Activated CD4-positive, alpha-beta T cell treated with anti-CD3 and anti-CD28 coated beads, Interleukin-2, amount 50 U/mL, for 4 hours (primary cell): Measurements from ENCODE around the gene TTPAL.

ENCODE experiments used
- DNase-seq, 2 experiments: peaks; one replicate each; pipeline ENCODE4 v3.0.0-alpha.2; 2020

TTPAL gene

DNA sequence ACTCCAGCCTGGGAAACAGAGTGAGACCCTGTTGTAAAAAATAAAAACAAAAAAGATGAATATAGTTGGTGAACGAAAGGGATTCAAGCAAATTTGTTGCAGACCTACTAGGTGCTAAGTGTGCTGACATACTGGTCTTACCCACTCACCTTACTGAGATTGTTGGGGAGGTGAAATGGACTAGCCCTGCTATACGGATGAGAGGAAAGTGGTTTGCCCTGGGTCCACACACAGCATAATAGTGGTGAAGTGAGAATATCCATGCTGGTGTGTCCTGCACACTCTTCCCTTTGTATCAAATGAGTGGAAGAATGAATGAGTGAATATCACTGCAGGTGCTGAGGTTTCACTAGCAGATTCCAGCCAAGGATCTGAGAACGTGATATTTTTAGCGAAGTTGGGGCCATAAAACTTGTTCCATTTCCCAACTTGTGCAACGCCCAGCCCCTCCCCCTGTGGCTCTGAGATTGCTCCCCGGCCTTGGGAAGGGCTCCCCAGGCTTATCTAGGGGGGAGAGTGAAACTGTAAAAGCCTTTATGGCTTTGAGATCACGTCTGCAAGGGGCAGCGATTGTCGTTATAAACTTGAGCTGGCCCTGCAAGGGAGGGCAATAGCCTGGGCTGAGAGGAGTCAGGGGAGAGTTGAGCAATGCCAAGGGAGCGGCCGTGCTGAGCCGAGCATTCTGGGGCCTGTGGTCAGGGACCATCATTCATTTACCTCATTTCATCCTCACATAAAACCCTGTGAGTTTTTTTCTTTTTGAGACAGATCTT is 33.2 kb upstream of the TTPAL start:
- no peak for DNase-seq

DNA sequence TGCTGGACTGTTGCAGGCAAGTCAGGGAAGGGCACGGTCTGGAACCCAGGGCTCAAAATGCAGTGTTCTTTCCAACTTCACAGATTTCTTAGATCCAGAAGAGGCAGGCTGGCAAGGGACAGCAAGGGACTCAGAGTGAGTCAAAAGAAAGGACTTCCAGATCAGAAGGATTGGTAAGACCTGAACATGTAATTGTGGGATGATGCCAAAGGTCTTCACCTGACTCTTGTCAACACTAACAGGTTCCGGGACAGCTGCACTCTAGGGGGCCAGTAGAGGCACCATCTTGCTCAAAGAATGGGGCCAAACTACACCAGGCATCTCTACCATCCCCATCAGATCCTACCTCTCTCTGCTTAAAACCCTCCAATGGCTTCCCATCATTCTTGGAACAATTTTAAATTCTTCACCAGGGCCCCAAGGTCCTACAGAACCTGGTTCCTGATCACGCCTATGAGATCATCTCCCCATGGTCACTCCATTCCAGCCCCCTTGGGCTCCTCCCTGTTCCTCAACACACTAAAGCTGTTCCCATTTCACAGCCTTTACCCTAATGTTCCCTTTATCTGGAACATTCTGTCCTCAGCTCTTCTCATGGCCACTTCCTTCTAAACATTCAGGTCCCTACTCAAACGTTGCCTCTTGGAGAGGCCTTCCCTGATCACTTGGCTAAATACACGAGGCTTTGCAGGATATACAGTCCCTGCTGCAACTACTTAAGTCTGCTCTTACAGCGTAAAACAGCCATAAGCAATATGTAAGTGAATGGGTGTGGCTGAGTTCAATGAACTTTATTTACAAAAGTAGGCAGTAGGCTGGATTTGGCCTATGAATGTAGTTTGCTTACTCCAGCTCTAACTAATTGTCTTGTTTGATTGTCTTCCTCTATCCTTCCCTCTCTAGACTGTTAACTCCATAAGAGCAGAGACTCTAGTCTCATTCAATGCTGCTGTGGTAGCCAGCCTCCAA is 29.6 kb upstream of the TTPAL start:
- DNase-seq, result no peak

DNA sequence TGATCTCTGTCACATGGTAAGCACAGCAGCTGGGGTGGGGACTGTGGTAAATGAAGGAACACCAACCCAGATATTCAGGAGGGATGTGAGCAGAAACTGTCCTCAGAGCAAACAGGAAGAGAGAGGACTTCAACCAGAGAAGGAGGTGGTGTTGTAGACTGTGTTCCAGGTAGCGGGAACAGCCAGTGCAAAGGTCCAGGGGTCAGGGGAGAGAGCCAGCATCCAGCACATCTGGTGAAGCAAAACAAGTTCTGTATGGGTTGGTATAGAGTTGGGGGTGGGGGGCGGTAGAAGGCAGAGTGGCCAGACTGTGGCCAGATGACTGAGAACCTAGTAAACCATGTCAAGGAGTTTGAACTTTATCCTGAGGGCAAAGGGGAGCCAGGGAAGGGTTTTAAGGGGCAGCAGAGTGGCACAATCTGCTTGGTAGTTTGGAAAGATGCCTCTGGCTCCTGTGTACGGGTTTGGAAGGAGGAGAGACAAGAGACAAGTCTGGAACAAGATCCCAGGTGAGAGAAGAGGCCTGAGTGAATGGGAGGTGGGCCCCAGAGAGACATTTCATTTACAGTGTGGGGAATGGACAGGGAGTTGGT is 27.8 kb upstream of the TTPAL start:
- DNase-seq, result no peak

DNA sequence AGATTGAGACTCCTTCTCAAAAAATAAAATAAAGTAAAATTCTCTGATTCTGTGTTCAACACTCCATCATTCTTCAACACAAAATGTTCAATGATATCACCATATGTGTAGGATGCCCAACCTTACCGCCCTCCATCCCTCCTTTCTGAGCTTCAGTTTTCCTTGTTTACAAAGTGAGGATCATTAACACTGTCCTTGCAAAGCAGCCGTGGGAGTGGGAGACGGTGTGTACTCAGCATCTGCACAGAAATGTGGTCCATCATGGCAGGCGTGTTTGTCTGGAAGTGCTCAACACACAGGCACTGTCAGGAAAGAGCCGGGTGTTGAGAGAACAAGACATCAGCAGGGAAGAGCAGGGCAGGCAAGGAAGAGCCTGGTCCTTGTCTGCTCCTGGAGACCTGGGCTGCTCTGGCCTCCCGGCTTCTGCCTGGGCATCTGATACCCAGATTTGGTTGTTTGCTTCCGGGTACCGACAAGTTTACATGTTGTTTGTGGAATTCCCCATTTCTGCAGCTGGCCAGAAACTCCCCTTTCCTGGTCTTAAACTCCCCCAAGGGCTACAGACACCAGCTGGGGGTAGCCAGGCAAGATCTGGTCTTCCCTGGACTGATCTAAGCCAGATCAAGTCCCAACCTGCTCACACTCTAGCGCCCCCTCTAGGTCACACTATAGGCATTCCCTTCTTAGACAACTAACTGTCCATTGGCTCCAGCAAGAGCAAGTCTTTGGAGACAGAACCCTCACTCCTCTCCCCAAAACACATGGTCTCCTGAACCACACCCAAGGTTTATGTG is 26.7 kb upstream of the TTPAL start:
- no peak for DNase-seq

DNA sequence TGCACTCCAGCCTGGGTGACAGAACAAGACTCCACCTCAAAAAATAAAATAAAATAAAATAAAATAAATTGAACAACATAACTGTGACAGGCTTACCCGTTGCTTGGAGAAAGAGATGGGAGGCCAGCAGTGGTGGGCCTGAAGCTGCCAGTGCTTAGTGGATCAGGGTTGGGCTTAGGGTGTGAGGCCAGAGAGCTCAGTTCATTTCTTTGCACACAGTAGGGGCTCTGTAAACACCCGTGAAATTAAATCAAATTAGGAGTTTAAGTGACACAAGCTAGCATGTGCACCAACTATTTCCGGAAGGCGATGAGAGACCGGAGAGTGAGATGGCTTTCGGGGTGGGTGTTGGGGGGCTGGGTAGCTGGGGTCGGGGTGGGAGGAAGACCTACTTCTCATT is 25.8 kb upstream of the TTPAL start:
- DNase-seq, result no peak

DNA sequence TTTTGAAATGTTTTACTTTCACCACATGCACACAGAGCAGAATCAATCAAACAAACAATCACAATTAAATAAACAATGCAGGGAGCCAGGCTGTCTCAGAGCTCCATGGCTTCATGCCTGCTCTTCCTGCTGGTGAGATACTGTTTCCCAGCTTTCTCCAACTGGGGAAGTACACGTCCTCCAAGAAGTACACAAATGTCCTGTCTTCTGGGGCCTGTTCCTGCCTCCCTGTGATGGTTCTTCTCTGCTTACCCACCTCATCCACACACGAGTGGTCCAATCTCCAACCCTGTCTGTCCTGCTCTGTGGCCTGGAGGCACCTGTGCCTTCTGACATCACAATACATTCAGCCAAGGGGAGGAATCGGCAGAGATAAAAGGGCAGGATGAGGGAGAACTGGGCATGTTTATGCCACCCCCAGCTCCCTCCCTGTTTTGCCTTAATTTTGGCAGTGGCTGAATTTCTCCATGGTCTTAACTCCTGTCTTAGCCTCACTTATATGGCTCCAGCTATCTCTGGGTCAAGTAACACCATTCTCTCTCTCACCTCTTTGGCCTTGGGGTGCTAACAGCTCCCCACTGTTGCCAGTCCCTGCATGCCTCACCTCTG is 25.3 kb upstream of the TTPAL start:
- no peak for DNase-seq

DNA sequence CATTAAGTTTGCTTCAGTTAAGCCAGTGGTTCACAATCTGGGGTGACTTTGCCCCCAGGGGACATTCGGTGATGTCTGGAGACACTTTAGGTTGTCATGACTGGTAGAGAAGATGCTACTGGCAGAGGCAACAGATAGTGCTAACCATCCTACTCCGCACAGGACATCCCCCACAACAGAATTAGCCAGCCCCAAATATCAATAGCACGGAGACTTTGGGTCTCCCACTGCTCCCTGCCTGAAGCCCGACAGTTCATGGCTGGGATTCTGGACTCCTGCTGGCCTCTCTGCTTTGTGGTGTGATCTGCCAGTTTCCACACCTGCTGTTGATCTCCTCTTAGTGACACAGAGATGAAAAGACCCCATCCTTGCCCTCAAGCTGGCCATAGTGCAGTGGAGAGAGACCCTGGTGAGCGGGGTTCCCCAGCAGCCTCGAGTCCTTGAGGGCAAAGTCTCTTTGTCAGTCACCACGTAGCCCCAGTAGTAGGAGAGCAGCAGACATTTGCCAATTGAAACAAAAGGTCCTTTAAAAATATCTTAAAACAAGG is 24.7 kb upstream of the TTPAL start:
- no peak for DNase-seq

DNA sequence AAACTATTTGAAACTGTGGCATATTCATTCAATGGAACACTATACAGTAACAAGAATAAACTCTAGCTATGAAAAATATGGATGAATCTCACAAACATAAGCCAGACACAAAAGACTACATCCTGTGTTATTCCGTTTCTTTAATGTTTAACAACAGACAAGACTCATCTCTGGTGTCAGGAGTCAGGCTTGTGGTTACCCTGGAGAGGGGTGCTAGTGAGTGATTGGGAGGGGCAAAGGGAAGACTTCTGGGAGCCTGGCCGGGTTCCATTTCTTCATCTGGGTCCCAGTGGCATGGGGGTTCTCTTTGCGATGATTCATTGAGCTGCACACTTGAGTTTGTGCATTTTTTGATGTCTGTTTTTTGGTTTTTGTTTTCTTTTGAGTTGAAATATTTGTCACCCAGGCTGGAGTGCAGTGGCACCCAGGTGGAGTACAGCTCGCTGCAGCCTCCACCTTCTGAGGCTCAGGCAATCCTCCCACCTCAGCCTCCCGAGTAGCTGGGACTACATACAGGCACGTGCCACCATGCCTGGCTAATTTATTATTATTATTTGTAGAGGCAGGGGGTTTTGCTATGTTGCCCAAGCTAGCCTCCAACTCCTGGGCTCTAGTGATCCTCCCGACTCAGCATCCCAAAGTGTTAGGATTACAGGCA is 21.2 kb upstream of the TTPAL start:
- DNase-seq, result no peak

DNA sequence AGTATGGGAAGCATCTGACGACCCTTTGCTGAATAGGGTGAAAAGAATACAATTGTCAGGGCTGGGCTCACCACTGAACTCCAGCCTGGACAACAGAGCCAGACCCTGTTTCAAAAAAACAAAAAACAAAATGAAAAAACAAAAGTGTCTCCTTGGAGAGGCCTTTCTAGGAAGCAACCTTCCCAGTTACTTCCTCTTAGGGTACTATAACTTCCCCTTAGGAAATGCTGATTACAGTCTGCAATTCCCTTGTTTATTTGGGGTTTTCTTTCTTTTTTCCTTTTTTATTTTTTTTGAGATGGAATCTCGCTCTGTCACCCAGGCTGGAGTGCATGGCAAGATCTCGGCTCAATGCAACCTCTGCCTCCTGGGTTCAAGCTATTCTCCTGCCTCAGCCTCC is 20.5 kb upstream of the TTPAL start:
- no peak for DNase-seq

DNA sequence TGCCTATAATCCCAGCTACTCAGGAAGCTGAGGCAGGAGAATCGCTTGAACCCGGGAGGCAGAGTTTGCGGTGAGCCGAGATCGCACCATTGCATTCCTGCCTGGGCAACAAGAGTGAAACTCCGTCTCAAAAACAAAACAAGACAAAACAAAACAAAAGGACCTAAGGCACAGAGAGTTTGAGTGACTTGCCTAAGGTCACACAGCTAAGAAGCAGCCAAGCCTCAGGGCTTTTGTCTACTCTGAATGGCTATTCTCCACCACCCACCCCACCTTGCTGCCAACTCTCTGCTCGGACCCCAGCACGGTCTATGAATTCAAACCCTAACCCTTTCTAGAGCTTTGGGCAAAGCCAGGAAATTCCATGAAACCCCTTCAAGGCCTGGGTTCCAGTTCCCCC is 19.1 kb upstream of the TTPAL start:
- no peak for DNase-seq

DNA sequence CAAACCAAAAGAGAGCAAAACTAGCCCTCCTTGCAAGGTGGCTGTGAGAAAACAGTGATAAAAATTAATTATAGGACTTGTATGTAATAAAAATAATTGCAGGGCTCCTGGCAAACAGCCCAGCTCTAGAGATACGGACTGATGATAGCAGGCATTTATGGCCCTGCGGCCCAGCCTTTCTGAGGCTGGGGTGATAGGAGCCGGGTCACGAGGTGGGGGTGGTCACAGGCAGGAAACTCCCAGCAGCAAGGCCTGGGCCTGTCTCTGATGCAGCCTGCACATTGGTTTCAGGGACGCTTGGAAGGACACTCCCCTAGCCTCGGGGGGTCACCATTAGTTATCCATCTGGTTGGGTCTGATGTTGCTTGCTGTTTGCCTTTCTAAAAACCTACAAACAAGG is 18.7 kb upstream of the TTPAL start:
- no peak for DNase-seq

DNA sequence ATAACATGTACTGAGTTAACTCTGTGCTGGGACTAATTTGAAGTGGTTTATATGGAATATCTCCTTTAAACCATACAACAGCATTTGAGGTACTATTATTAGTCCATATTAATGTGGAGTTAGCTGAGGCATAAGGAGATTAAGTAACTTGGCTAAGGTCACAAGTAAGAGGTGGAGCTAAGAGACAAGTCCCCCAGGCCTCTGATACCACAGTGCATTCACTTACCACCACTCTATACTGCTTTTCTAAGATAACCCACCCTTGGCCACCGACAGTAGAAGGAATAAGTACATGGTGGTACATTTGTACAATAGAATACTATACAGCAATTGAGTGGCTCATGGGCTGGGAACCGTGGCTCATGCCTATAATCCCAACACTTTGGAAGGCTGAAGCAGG is 16.4 kb upstream of the TTPAL start:
- DNase-seq, result no peak

DNA sequence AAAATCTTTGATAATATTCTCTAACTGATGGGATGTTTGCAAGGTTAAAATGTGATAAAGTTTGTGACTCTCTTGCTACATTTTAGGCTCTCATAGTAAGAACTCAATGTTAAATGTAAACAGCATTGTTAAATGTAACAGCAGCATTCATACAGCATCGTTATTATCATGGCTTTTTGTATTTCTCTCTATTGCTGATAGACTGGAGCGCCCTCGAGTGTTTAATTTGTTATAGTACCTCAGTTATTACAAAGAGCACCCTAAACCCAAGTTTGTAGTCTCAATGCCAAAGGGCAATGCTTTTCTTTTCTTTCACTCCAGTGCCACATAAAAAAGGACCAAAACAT is 14.9 kb upstream of the TTPAL start:
- no peak for DNase-seq

DNA sequence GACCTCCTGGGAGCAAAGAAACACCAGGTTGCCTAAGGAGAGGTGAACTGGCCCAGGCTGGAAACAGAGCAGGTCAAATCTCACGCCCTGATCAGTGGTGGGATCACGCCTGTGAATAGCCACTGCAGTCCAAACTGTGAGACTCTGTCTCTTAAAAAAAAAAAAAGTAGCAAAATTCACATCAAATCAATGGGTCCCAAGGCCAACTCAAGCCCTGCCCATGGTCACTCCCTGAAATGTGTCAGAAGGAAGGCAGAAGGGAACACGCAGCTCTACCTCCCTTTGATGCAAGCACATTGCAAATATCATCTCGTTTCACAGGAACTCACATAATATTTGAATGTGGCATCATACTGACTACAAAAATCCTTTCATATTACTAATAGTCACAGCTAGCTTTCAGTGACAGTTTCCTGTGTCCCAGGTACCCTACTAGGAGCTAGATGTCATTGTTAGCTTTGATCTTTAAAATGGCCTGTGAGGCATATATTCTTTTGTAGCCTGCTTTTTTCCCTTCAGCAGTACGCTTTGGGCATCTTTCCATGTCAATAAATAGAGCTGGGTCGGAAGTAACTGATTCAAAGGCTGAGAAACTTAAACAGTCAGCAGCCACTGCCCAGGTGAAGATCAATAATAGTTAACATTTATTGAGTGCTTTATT is 14.4 kb upstream of the TTPAL start:
- no peak for DNase-seq

DNA sequence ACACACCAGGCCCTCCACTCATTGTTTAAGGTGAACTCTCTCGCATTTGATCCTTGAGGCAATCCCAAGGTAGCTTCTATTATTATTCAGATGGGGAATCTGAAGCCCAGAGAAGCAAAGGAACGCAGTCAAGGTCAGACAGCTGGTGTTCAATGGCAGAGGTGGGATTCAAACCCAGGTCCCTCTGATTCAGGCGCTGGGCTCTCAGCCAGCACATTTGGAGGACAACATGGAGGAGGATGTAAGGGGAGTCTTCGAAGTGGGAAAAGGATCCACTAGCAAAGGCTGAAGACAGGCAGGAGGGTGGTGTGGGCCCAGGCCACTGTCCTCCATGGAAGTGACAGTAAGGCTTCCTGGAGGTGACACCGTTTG is 13.9 kb upstream of the TTPAL start:
- DNase-seq, result no peak

DNA sequence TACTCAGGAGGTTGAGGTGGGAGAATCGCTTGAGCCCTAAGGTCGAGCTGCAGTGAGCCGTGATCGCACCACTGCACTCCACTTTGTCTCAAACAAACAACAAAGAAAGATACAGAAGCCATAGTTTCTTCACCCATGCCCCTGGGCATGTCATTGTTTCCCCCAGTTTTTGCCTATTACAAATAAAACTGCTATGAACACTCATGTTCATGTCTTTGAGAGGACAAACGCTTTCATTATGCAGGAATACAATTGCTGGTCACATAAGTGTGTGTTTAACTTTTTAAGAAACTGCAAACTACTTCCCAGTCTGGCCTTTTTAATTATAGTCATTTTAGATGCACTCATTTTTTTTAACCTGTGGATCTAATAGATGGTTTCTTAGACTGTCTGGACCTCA is 12.2 kb upstream of the TTPAL start:
- no peak for DNase-seq

DNA sequence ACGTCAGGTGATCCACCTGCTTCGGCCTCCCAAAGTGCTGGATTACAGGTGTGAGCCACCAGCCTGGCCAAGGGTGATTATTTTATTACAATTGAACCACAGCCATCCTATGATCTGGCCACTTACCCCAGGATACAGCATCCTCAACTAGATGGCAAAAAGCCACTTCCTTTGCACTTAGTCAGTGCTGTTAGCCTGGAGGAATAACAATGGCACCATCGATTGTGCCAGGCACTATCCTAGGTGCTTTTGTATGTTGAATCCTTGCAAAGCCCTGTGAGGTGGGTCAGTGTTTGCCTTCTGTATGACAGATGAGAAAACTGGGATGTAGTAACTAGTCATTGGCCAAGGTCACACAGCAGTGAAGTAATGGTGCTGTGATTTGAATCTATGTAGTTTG is 11.2 kb upstream of the TTPAL start:
- no peak for DNase-seq

DNA sequence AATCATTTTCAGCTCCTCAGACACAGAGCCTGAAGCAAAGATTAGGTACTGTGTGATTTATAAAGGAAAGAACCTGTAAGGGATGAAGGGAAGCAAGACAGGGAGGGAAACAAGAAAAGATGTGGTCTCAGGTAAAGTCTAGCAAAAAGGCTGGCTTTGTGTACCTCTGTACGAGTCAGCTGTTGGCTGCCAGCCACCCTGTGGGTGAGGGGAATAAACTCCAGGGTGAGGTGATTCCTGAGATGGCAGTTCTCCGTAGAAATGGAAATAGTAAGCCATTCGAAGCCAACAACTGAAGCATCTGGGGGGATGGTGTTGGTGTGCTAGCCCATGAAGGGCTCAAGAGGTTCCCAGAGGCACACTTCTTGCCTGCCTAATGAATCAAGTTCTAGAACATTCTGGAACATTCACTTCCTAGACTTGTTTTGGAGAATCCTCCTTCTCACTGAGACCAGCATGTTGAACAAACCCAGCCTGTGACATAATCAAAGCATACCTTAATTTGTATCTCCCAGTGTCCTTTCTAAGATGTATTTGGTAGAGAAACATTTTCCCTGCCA is 10.6 kb upstream of the TTPAL start:
- no peak for DNase-seq

DNA sequence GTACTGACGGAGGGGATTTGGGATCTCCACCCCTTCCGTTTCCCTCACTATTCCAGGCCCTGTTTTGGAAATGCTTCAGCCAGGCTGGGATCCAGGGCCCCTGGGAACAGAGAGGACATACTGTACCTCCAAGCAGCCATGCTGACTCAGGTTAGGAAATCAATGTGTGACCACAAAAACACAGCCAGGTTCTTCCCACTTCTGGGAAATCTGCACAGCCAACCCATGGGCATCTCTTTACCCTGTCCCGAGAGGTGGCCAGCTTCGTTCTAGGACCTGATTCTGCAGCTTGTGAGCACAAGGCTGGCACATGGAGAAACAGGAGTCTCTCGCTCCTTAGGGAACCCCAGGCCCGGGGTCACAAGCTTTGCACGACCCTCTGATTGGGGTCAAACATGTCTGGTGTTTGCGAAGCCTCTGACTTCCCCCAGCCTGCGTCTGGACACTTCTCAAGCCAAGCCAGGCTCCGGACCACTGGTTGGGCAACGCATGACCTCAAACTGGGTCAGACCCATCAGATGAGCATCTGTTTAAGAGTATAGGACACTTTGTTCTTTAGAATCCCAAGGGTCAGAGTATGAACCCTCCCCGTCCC is 8.3 kb upstream of the TTPAL start:
- no peak for DNase-seq

DNA sequence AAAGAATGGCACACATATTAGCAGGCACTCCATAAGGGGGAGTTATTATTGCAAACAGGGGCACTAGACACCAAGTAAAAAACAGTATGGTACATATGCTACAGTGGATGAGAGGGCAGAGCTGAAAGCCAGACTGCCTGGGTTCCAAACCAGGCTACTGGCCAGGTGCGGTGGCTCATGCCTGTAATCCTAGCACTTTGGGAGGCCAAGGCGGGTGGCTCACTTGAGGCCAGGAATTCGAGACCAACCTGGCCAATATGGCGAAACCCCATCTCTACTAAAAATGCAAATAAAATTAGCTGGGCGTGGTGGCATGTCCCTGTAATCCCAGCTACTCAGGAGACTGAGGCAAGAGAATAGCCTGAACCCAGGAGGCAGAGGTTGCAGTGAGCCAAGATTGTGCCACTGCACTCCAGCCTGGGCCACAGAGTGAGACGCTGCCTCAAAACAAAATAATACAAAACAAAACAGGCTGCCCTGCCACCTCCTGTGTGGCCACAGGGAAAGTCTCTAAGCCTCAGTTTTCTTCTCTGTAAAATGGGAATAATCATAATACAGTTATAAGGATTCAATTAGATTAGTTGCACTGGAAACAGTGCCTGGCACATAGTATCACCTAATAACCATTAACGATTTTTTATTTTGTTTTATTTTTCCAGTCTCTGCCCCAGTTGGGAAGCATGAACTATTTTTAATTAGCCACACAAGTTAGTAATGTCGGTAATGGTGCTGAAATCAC is 7.5 kb upstream of the TTPAL start:
- DNase-seq, result no peak
